H1 (cell line): Measurements from ENCODE around the gene MYO7B. TPM values are rescaled to one million over a fixed set of nuclear protein-coding genes. Genes with fewer than 3 reads are reported as not detected.

Source experiments
- CTCF ChIA-PET: fragments of 300-600 bp; sonication (Branson Sonifier 250); formaldehyde crosslinking; loops from one replicate; lab custom pipeline; 2021; ENCODE audit not compliant: partially characterized antibody; lab: Charles Lee
- POLR2A ChIA-PET: fragments of 300-600 bp; sonication (Branson Sonifier 250); formaldehyde crosslinking; loops from one replicate; lab custom pipeline; 2021; ENCODE audit warnings: inconsistent platforms; ENCODE audit not compliant: partially characterized antibody; lab: Charles Lee
- DNase-seq, 2 experiments: peaks; one replicate each; pipeline versions ENCODE4 v3.0.0 to v3.0.0-alpha.2; 2010 to 2022; ENCODE audit warnings: low spot score in 2 of 2, low read depth in 1 of 2, mixed read lengths in 1 of 2
- FAIRE-seq: peaks from 2 replicates; lab custom pipeline; 2011; peaks lifted over from hg19 to GRCh38; lab: Jason Lieb, UNC
- H2AFZ ChIP-seq: 2 replicates; pipeline ENCODE4 v1.8.1; 2012; ENCODE audit warnings: low read length, inconsistent platforms
- H2AK5ac ChIP-seq: 2 replicates; pipeline ENCODE4 v1.6.1; 2013; ENCODE audit warnings: low read depth, low read length
- H2BK120ac ChIP-seq: replicated peaks from 2 replicates; pipeline ENCODE3; 2013; ENCODE audit warnings: low read depth, low read length, inconsistent platforms
- H2BK12ac ChIP-seq: 2 replicates; pipeline ENCODE4 v1.6.1; 2013; ENCODE audit warnings: low read depth, low read length
- H2BK15ac ChIP-seq: 2 replicates; pipeline ENCODE4 v1.6.1; 2013; ENCODE audit warnings: low read length
- H2BK20ac ChIP-seq: 2 replicates; pipeline ENCODE4 v1.6.1; 2013; ENCODE audit warnings: low read length
- H2BK5ac ChIP-seq: 2 replicates; pipeline ENCODE4 v1.6.1; 2013; ENCODE audit warnings: low read depth, low read length
- H3K14ac ChIP-seq: 2 replicates; pipeline ENCODE4 v1.6.1; 2013; ENCODE audit warnings: inconsistent platforms; ENCODE audit not compliant: insufficient read length
- H3K18ac ChIP-seq: 2 replicates; pipeline ENCODE4 v1.6.1; 2013; ENCODE audit warnings: low read length; ENCODE audit errors: extremely low read depth
- H3K23ac ChIP-seq: 2 replicates; pipeline ENCODE4 v1.6.1; 2013; ENCODE audit warnings: inconsistent platforms; ENCODE audit not compliant: insufficient read length
- H3K23me2 ChIP-seq: 2 replicates; pipeline ENCODE4 v1.6.1; 2013; ENCODE audit warnings: low read depth, low read length
- H3K27ac ChIP-seq: 2 replicates; pipeline ENCODE4 v1.6.1; 2011; ENCODE audit warnings: low read depth, low read length, inconsistent platforms
- H3K27me3 ChIP-seq, 4 experiments: replicated peaks in 1 of 4; 1 replicate in 1 of 4; 2 replicates in 3 of 4; pipeline versions ENCODE4 v1.6.1 to v1.8.1; 2011 to 2013; ENCODE audit warnings: low read length in 3 of 4, mild to moderate bottlenecking in 3 of 4, inconsistent platforms in 2 of 4, mixed read lengths in 2 of 4, moderate library complexity in 1 of 4; ENCODE audit not compliant: control insufficient read depth in 3 of 4, insufficient read depth in 3 of 4; ENCODE audit errors: extremely low read depth in 1 of 4
- H3K36me3 ChIP-seq, 4 experiments: 2 replicates each; pipeline versions ENCODE4 v1.6.1 to v1.8.1; 2011 to 2013; ENCODE audit warnings: mild to moderate bottlenecking in 4 of 4, low read length in 3 of 4, moderate library complexity in 2 of 4, control low read depth in 1 of 4, inconsistent platforms in 1 of 4; ENCODE audit not compliant: insufficient read depth in 4 of 4, control insufficient read depth in 2 of 4
- H3K4ac ChIP-seq: replicated peaks from 2 replicates; pipeline ENCODE3; 2013; ENCODE audit warnings: low read length, low read depth, mixed read lengths, inconsistent platforms; ENCODE audit not compliant: insufficient read length
- H3K4me1 ChIP-seq, 4 experiments: replicated peaks in 1 of 4; 1 replicate in 1 of 4; 2 replicates in 3 of 4; pipeline versions ENCODE4 v1.6.1 to v1.8.1; 2011 to 2013; ENCODE audit warnings: low read length in 3 of 4, inconsistent platforms in 2 of 4, mixed read lengths in 1 of 4; ENCODE audit not compliant: insufficient read depth in 4 of 4, control insufficient read depth in 3 of 4
- H3K4me2 ChIP-seq, 2 experiments: 2 replicates each; pipeline versions ENCODE4 v1.6.1 to v1.8.1; 2011 to 2013; ENCODE audit warnings: low read depth in 2 of 2, low read length in 2 of 2, control low read depth in 1 of 2, inconsistent platforms in 1 of 2, mild to moderate bottlenecking in 1 of 2; ENCODE audit not compliant: insufficient read depth in 1 of 2
- H3K4me3 ChIP-seq, 4 experiments: fragments of 200-600, 300-600 bp in 1 of 4; sonication (generic), shearing (Covaris generic), sonication (Bioruptor Twin) in 1 of 4; 2 replicates each; pipeline versions ENCODE4 v1.5.1 to v1.8.1; 2011 to 2016; ENCODE audit warnings: low read length in 4 of 4, low read depth in 3 of 4, control low read depth in 2 of 4, inconsistent platforms in 2 of 4, mild to moderate bottlenecking in 2 of 4, mixed read lengths in 1 of 4, moderate library complexity in 1 of 4; ENCODE audit not compliant: insufficient read depth in 2 of 4; ENCODE audit errors: extremely low read depth in 1 of 4
- H3K56ac ChIP-seq: replicated peaks from 2 replicates; pipeline ENCODE3; 2013; ENCODE audit warnings: low read depth, mild to moderate bottlenecking, mixed read lengths, low read length, inconsistent platforms; ENCODE audit not compliant: insufficient read length
- H3K79me1 ChIP-seq: 2 replicates; pipeline ENCODE4 v1.6.1; 2013; ENCODE audit warnings: low read depth, low read length, control low read depth
- H3K79me2 ChIP-seq, 2 experiments: 2 replicates each; pipeline versions ENCODE4 v1.6.1 to v1.8.1; 2012 to 2013; ENCODE audit warnings: low read length in 2 of 2, mild to moderate bottlenecking in 2 of 2, inconsistent platforms in 1 of 2; ENCODE audit not compliant: insufficient read depth in 2 of 2, control insufficient read depth in 1 of 2
- H3K9ac ChIP-seq, 4 experiments: replicated peaks in 1 of 4; 1 replicate in 1 of 4; 2 replicates in 3 of 4; pipeline versions ENCODE4 v1.6.1 to v1.8.1; 2011 to 2013; ENCODE audit warnings: low read depth in 3 of 4, low read length in 3 of 4, control low read depth in 2 of 4, mild to moderate bottlenecking in 2 of 4, moderate library complexity in 2 of 4, inconsistent platforms in 1 of 4; ENCODE audit errors: extremely low read depth in 1 of 4
- H3K9me3 ChIP-seq, 2 experiments: 2 replicates each; pipeline versions ENCODE4 v1.6.1 to v1.8.1; 2012 to 2013; ENCODE audit warnings: mild to moderate bottlenecking in 2 of 2, moderate library complexity in 2 of 2, control low read depth in 1 of 2, inconsistent platforms in 1 of 2, low read depth in 1 of 2, low read length in 1 of 2, mixed read lengths in 1 of 2; ENCODE audit not compliant: insufficient read depth in 2 of 2
- H4K20me1 ChIP-seq, 2 experiments: replicated peaks in 1 of 2; 2 replicates each; pipeline versions ENCODE3 to v1.8.1; 2011 to 2013; ENCODE audit warnings: inconsistent platforms in 2 of 2, low read length in 2 of 2, mild to moderate bottlenecking in 1 of 2; ENCODE audit not compliant: insufficient read depth in 2 of 2, control insufficient read depth in 1 of 2
- H4K5ac ChIP-seq: 2 replicates; pipeline ENCODE4 v1.6.1; 2013; ENCODE audit warnings: low read length, low read depth, mixed read lengths, inconsistent platforms; ENCODE audit not compliant: insufficient read length
- H4K8ac ChIP-seq: 2 replicates; pipeline ENCODE4 v1.8.0; 2013; ENCODE audit warnings: mild to moderate bottlenecking, moderate library complexity, low read length, inconsistent platforms; ENCODE audit not compliant: insufficient read depth; ENCODE audit errors: extremely low read depth
- H4K91ac ChIP-seq: replicated peaks from 2 replicates; pipeline ENCODE3; 2013; ENCODE audit warnings: low read length, mixed read lengths, inconsistent platforms; ENCODE audit not compliant: insufficient read length
- CHD1 ChIP-seq: IDR thresholded peaks from 2 replicates; pipeline ENCODE4 v1.6.1; 2012; ENCODE audit warnings: low read depth, low read length, improper control_type of control experiment
- FOSL1 ChIP-seq: IDR thresholded peaks from 2 replicates; pipeline ENCODE4 v1.6.1; 2011; ENCODE audit warnings: mild to moderate bottlenecking, low read depth, low read length, moderate library complexity; ENCODE audit not compliant: insufficient read depth
- NRF1 ChIP-seq: IDR thresholded peaks from 2 replicates; pipeline ENCODE4 v1.6.1; 2011; ENCODE audit warnings: mild to moderate bottlenecking, low read depth, low read length, improper control_type of control experiment
- PHF8 ChIP-seq: fragments of 200-600 bp; sonication (generic); conservative IDR thresholded peaks from 2 replicates; pipeline ENCODE4 v1.7.1; 2012; ENCODE audit warnings: low read depth, mild to moderate bottlenecking, inconsistent platforms, low read length, moderate library complexity
- RBBP5 ChIP-seq: IDR thresholded peaks from 2 replicates; pipeline ENCODE4 v1.7.1; 2012; ENCODE audit warnings: low read depth, mild to moderate bottlenecking, inconsistent platforms, low read length, moderate library complexity, borderline replicate concordance
- SAP30 ChIP-seq: fragments of 300-600 bp; sonication (generic); IDR thresholded peaks from 2 replicates; pipeline ENCODE4 v1.7.1; 2012; ENCODE audit warnings: low read length, moderate library complexity, mild to moderate bottlenecking, inconsistent platforms; ENCODE audit not compliant: insufficient read depth, insufficient replicate concordance
- SUZ12 ChIP-seq: fragments of 200-600 bp; sonication (generic); IDR thresholded peaks from 2 replicates; pipeline ENCODE4 v1.6.1; 2012; ENCODE audit warnings: mild to moderate bottlenecking, inconsistent platforms, low read length, moderate library complexity, mixed read lengths
- YY1 ChIP-seq: IDR thresholded peaks from 2 replicates; pipeline ENCODE4 v1.6.1; 2011; ENCODE audit warnings: low read depth, mild to moderate bottlenecking, low read length
- ZNF274 ChIP-seq: IDR thresholded peaks from 2 replicates; pipeline ENCODE4 v1.7.0; 2012; ENCODE audit warnings: low read length, borderline replicate concordance; ENCODE audit errors: extremely low read depth
- WGBS, 2 experiments: shearing (Covaris generic) in 1 of 2; methylation state at CpG; one replicate each; pipeline versions ENCODE4 v1.1.6 to v1.1.7; 2013 to 2015; ENCODE audit warnings: low lambda C conversion rate in 2 of 2, mixed read lengths in 2 of 2, inconsistent platforms in 1 of 2, low coverage in 1 of 2, missing lambda C conversion rate in 1 of 2; ENCODE audit not compliant: insufficient replicate concordance in 2 of 2, insufficient coverage in 1 of 2, insufficient read length in 1 of 2; ENCODE audit errors: extremely low coverage in 1 of 2, missing lambda C conversion rate in 1 of 2; 5-methylcytosine and 5-hydroxymethylcytosine counted together
- polyA plus RNA-seq, 7 experiments: library from polyadenylated mRNA; depleted of rRNA in 3 of 7; stranded (reverse) in 5 of 7; unstranded in 2 of 7; fragments of >200 nt in 5 of 7; fragments of 200-250 nt in 2 of 7; gene quantifications; 1 replicate in 5 of 7; 2 replicates in 1 of 7; 4 replicates in 1 of 7; pipeline versions ENCODE4 v1.2.1 to v1.2.3, GENCODE V29; 2011 to 2013; ENCODE audit warnings: missing spikeins in 2 of 7, mixed read lengths in 2 of 7
- total RNA-seq: library from RNA; stranded (reverse); fragmentation: NEBNext Ultra II Directional; extraction: Animal tissue kit (Norgen Biotek cat#: 25700); gene quantifications from 2 replicates; pipeline ENCODE4 v1.2.1, GENCODE V29; 2021

MYO7B gene
- total and polyA plus RNA-seq, 2 of the 8 experiments (the other 6 are each of a cell fraction or from before 2014, with no cell fraction given), result not detected

- Histone ChIP-seq H2BK12ac (no peak overlapping the region), H3K36me3 (no peaks in the 10 kb centered on the region), H4K20me1 (no peaks in the 10 kb centered on the region), H3K56ac (no peak overlapping the region), H3K4me3 (no peak overlapping the region), H3K79me1 (no peaks in the 10 kb centered on the region), H2BK120ac (no peak overlapping the region), H2BK15ac (no peak overlapping the region), H3K4ac (no peak overlapping the region), H3K79me2 (no peaks in the 10 kb centered on the region), H2AFZ (no peak overlapping the region), H3K23ac (no peak overlapping the region), H4K91ac (no peak overlapping the region), H3K9me3 (no peaks in the 10 kb centered on the region), H3K27ac (no peak overlapping the region), H2BK5ac (no peak overlapping the region), H3K23me2 (peaks cover 10% of the 10 kb centered on the region; the same call in 1 of the 2 replicates), H3K14ac (no peak overlapping the region), H3K9ac (no peak overlapping the region), H4K5ac (no peak overlapping the region), H3K4me1 (peaks cover 0 to 8% (median 0%) of the 10 kb centered on the region in 4 experiments; a peak in 1 of 7 replicates), H2AK5ac (no peak overlapping the region), H4K8ac (no peak overlapping the region), H3K4me2 (no peak overlapping the region), H3K18ac (no peak overlapping the region), H3K27me3 (no peaks in the 10 kb centered on the region; a peak in 1 of 7 replicates), H2BK20ac (no peak overlapping the region)
- no peak for DNase-seq
- WGBS, 2 experiments, result 88% methylated on average over 5 of the region's 5 CpGs; no CpG with 5 or more reads in 1 of the 2 experiments
- FAIRE-seq, result no peak
- POLR2A ChIA-PET, result no interaction called here
- CTCF ChIA-PET, result interaction anchor here (1.6 kb wide), 1 partner anchor 109 kb away, joined by 5 read pairs; no protein-coding TSS in a partner anchor
- TF ChIP-seq SAP30 (no peak), ZNF274 (no peak), RBBP5 (no peak), CHD1 (no peak), PHF8 (no peak), YY1 (no peak), FOSL1 (no peak), SUZ12 (no peak), NRF1 (no peak)
Observed at GRCh38 chr2:127585270-127585807, 49.9 kb downstream of the MYO7B start.
